SKM-1 treated with dmso at 0.1 percent for 144 hours (cell line): ENCODE data around the gene SETD6.

ENCODE experiments used
- DNase-seq: peaks from one replicate; lab custom pipeline; 2025; ENCODE audit not compliant: unreplicated experiment; lab: John Stamatoyannopoulos, UW

SETD6 gene

GRCh38 chr16:58493756-58494431 lies 21.4 kb upstream of the SETD6 start:
- no peak for DNase-seq

DNA sequence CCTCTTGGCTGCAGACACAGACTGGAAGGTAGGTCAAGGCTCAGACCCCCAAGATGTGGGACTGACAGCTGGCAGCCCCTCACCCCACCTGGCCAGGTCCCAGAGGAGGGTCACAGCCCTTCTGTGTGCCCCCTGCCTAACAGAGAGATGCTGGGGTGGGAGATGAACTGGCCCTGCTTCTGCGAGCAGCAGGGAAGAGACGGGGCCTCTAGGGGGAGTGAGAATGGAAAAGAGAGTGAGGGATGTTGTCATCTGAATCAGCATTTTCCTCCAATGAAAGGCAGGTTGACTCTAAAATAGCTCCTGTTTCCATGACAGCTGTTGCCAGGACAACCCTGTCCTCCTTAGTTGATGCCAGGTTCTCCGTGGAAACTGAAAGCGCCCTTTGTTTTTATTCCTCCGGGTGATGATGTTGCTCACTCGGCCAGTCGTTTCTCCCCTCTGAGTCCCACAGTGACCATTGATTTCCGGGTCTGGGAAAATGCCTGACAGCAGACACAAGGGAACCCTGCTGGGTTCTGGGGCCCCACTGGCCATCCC lies 20.3 kb upstream of the SETD6 start:
- DNase-seq: peak; percentile 48

- no peak for DNase-seq
These were observed 19.6 kb upstream of the SETD6 start for GRCh38 chr16:58495521-58496331.

- DNase-seq: no peak
These were observed 17.8 kb upstream of the SETD6 start for GRCh38 chr16:58497468-58497867.

DNA sequence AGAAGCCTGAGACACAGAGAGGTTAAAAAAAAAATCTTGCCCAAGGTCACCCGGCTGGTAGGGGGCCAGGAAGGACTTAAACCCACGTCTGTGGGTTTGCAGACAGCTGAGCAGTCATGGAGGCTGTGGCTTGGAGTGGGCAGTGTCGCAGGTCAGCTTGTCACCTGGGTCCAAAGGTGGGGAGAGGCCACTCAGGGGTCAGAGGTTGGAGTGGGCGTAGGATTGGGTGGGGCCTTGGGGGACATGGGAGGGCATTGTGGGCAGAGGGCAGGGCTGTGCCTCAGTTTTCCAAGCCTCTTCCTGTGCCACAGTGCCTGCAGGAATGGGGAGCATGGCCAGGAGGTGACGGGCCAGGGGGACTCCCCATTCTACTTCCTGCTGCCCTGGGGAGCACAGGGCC lies 17.4 kb upstream of the SETD6 start:
- DNase-seq: no peak

GRCh38 chr16:58498341-58499091 lies 16.8 kb upstream of the SETD6 start:
- no peak for DNase-seq

- no peak for DNase-seq
These were observed 16.2 kb upstream of the SETD6 start for GRCh38 chr16:58499092-58499511.

DNA sequence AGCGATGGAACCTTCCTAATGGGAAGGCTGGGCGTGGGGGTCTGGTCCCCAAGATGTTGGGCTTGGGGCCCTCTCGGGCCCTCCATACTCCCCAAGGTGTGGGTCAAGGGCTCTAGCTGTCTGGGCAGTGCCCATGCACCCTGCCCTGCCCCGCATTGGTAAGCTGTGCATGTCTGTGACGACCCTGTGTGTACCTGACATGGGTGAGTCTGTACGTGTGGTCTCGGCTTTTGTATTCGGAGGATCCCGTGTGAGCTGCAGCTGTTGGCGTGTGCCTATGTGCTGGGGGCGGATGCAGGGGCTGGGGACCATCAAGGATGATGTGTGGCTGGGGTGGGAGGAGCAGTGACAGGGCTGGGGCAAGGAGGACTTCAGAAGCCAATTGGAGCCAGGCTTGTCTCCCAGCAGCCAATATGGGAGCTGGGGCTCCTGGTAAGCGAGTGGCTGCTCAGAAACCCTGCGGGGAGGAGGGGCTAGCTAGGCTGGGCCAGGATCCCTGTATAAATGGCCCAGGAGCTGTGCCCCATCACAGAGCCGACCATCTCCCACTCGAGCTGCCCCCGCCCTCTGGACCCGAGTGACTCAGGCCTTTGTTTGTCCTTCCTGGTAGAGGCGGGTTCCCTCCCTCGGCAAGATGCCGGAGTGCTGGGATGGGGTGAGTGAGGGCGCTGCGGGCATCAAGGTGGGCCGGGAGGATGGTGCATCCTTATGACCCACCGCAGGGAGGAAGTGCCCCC lies 15.5 kb upstream of the SETD6 start, which contains the start of gene NDRG4:
Gene NDRG4 (plus strand): TSS at position 529 of the 737 bp plus-strand sequence. CDS start 106 bp downstream, at position 635.
- no peak for DNase-seq

- DNase-seq: no peak
These were observed 14.7 kb upstream of the SETD6 start for GRCh38 chr16:58500430-58501241.

GRCh38 chr16:58501242-58502131 lies 13.8 kb upstream of the SETD6 start:
- no peak for DNase-seq

GRCh38 chr16:58502217-58502921 lies 12.9 kb upstream of the SETD6 start:
- DNase-seq: no peak

DNA sequence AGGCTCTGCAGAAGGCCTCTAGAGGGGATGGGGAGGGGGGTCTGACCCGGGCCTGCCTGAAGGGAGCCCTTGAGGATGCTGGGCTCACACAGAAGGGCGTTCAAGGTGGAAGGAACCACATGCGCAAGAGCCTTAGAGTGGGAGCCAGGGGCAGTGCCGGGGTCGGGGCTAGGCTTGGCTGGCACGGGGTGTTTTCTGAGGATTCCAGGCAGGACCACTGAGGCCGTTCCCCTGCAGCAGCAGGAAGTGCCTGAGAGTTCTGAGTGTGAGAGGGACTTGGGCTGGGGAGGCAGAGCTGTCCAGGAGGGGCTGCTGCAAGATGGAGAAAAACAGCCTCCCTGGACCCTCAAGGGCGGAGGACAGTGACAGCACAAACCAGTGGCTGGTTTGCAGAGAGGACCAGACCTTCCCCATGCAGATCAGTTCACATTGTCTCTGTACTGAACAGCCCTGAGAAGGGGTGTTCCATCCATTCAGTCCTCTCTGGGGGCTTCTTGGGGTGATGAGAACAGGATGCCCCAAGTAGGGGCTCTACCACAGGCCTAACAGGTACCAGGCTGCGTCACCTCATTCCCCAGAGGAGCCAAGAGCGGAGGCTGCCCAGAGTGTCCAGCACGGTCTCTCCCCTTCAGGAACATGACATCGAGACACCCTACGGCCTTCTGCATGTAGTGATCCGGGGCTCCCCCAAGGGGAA lies 12.0 kb upstream of the SETD6 start:
- DNase-seq: no peak

GRCh38 chr16:58503863-58504688 lies 11.2 kb upstream of the SETD6 start:
- DNase-seq: no peak

DNA sequence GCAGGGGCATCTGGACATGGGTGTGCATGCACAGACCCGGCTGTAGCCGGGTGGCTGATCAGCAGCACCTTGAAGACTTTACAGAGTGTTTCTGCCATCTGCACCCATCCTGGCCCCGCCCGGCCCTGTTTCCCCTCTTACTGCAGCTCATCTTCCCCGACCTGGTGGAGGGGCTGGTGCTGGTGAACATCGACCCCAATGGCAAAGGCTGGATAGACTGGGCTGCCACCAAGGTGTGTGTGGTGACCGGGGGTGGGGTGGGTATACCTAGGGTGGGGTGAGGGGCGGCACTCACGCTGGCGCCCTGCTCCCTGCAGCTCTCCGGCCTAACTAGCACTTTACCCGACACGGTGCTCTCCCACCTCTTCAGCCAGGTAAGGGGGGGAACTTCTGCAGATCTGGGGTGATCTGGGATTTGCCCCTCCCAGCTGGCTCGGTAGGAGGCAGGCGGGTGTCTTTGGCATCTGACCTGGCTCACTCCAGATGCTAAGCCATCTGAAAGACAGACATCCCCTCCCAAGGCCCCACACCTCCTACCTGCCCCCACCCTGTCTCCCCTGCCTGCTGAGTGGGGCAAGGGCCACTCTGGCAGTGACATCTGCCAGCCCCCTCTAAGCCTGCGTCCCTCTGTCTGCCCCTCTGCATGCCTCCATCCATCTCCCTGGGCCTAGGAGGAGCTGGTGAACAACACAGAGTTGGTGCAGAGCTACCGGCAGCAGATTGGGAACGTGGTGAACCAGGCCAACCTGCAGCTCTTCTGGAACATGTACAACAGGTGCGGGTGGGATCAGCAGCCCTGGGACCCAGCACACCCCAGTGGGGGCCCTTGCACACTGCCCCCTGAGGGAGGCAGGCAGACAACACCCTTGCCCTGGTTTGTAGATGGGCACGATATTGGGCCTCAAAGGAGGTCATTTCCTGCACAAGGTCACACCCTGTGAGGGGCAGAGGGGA lies 8.8 kb upstream of the SETD6 start:
- no peak for DNase-seq

- peak; percentile 26 for DNase-seq
These were observed 7.9 kb upstream of the SETD6 start for GRCh38 chr16:58507195-58507962.
